ENCODE data around the gene PEA15. TPM values are rescaled to one million over a fixed set of nuclear protein-coding genes. Genes with fewer than 3 reads are reported as not detected.

PEA15 gene
- total and polyA plus RNA-seq, 2 donors (not counting 3 experiments of a cell fraction or from before 2014, with no cell fraction given) = 250 to 304 TPM

GRCh38 chr1:160162931-160163330 lies 42.3 kb upstream of the PEA15 start:
- no TSS peak for BruUV-seq (replicated peaks)
- intact Hi-C loops (cut with micrococcal nuclease) (loop anchor here (1.0 kb wide), 1 partner anchor 26 kb away; no protein-coding TSS in a partner anchor), dilution Hi-C loops (cut with MboI; ENCODE audit: extremely low pct_ligation_motif_present, low sequenced_read_pairs) (no loop called here)
- H3K27me3 ChIP-seq (ENCODE audit: control insufficient read depth in 2 of 2, insufficient read depth in 2 of 2, low read length in 2 of 2) = peaks cover 8 to 11% of the 10 kb centered on the region in 2 experiments
- ChIA-PET POLR2A (no interaction called here), CTCF (interaction anchor here (1.0 to 2.9 kb wide), 7 partner anchors 27 to 129 kb away, joined by 3 to 35 read pairs (median 6); partner anchors contain the start of genes CASQ1 and PEX19)
- H3K9me1 ChIP-seq (replicated peaks; ENCODE audit: control insufficient read depth, extremely low read depth, insufficient read depth, low read length) = no peaks in the 10 kb centered on the region
- H3K79me2 ChIP-seq (ENCODE audit: control insufficient read depth, insufficient read depth, low read length) = no peaks in the 10 kb centered on the region
- no peak overlapping the region for H2AFZ ChIP-seq (ENCODE audit: low read depth, low read length)
- H4K20me1 ChIP-seq (replicated peaks; ENCODE audit: control insufficient read depth, extremely low read depth, insufficient read depth, low read length) = no peaks in the 10 kb centered on the region
- H3K4me1 ChIP-seq (ENCODE audit: control insufficient read depth, extremely low read depth, insufficient read depth, low read length) = no peaks in the 10 kb centered on the region
- H3K4me3 ChIP-seq (replicated peaks in 1 of 3; ENCODE audit: insufficient read depth in 1 of 3, low read depth in 1 of 3, low read length in 3 of 3) = no peak overlapping the region
- FAIRE-seq = no peak
- DNase-seq (ENCODE audit: low read depth, low spot score) = no peak
- no peak overlapping the region for H3K27ac ChIP-seq (ENCODE audit: insufficient read depth, low read depth, low read length)
- no peaks in the 10 kb centered on the region for H3K36me3 ChIP-seq (ENCODE audit: control insufficient read depth in 2 of 2, extremely low read depth in 1 of 2, insufficient read depth in 2 of 2, low read length in 2 of 2)
- H3K9ac ChIP-seq (replicated peaks; ENCODE audit: extremely low read depth, insufficient read depth, low read length) = no peak overlapping the region
- TF ChIP-seq POLR2AphosphoS5 (IDR thresholded peaks at IDR 0.05; ENCODE audit: insufficient read depth, low read depth, low read length) = no peak
- TF ChIP-seq POLR2A (IDR thresholded peaks at IDR 0.05; ENCODE audit: low read depth, low read length) = no peak
- TF ChIP-seq EZH2 (IDR thresholded peaks at IDR 0.05; ENCODE audit: borderline replicate concordance, low read depth, low read length, severe bottlenecking) = no peak
- no peak for TF ChIP-seq MYC (IDR thresholded peaks at IDR 0.05; ENCODE audit: low read depth, low read length)
- no peak for TF ChIP-seq JUN (IDR thresholded peaks at IDR 0.05; ENCODE audit: borderline replicate concordance, insufficient read depth, insufficient read length, low read depth)
- no peak for TF ChIP-seq FOS (IDR thresholded peaks at IDR 0.05; ENCODE audit: borderline replicate concordance, insufficient read depth, low read length)
- TF ChIP-seq, protein P1, sequence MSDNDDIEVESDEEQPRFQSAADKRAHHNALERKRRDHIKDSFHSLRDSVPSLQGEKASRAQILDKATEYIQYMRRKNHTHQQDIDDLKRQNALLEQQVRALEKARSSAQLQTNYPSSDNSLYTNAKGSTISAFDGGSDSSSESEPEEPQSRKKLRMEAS (IDR thresholded peaks at IDR 0.05; ENCODE audit: insufficient read depth, insufficient read length) = no peak
- TF ChIP-seq GATA2 (IDR thresholded peaks at IDR 0.05; ENCODE audit: insufficient read depth, insufficient read length, low read depth, low read length) = no peak
- TF ChIP-seq, protein P2, sequence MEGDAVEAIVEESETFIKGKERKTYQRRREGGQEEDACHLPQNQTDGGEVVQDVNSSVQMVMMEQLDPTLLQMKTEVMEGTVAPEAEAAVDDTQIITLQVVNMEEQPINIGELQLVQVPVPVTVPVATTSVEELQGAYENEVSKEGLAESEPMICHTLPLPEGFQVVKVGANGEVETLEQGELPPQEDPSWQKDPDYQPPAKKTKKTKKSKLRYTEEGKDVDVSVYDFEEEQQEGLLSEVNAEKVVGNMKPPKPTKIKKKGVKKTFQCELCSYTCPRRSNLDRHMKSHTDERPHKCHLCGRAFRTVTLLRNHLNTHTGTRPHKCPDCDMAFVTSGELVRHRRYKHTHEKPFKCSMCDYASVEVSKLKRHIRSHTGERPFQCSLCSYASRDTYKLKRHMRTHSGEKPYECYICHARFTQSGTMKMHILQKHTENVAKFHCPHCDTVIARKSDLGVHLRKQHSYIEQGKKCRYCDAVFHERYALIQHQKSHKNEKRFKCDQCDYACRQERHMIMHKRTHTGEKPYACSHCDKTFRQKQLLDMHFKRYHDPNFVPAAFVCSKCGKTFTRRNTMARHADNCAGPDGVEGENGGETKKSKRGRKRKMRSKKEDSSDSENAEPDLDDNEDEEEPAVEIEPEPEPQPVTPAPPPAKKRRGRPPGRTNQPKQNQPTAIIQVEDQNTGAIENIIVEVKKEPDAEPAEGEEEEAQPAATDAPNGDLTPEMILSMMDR (IDR thresholded peaks at IDR 0.05; ENCODE audit: extremely low read depth in 1 of 2, insufficient read depth in 1 of 2, low read depth in 1 of 2, low read length in 2 of 2) = no peak
- no peaks in the 10 kb centered on the region for H3K9me3 ChIP-seq (replicated peaks; ENCODE audit: control insufficient read depth, insufficient read depth, low read length)
- no peak overlapping the region for H3K4me2 ChIP-seq (ENCODE audit: insufficient read depth, low read length)

Data from endothelial cell of umbilical vein (primary cell).